Measurements from ENCODE around the gene TBKBP1.
A peak's percentile ranks its signal among the peaks of the same experiment; 100 is the strongest.
"Not testable (repeated sequence)": the region's sequence is repeated elsewhere in the genome, so short reads cannot be mapped to it uniquely, and the experiment has no call there.

The TBKBP1 gene

GRCh38 chr17:47726796-47727703, 33.1 kb downstream of the TBKBP1 start:
- in situ Hi-C loops (cut with MboI; ENCODE audit: low pct_unique_long_range_greater_than_20kb, low sequenced_read_pairs) = no loop called here
- DNase-seq = no peak

- in situ Hi-C loops (cut with MboI; ENCODE audit: low pct_unique_long_range_greater_than_20kb, low sequenced_read_pairs) = no loop called here
- DNase-seq = no peak
Observed at GRCh38 chr17:47727704-47728036, 33.7 kb downstream of the TBKBP1 start.

GRCh38 chr17:47728214-47728877, 34.4 kb downstream of the TBKBP1 start:
- in situ Hi-C loops (cut with MboI; ENCODE audit: low pct_unique_long_range_greater_than_20kb, low sequenced_read_pairs) = no loop called here
- DNase-seq = no peak

- in situ Hi-C loops (cut with MboI; ENCODE audit: low pct_unique_long_range_greater_than_20kb, low sequenced_read_pairs) = no loop called here
Observed at GRCh38 chr17:47729476-47729875, 35.5 kb downstream of the TBKBP1 start.

GRCh38 chr17:47730681-47731080, 36.7 kb downstream of the TBKBP1 start:
- in situ Hi-C loops (cut with MboI; ENCODE audit: low pct_unique_long_range_greater_than_20kb, low sequenced_read_pairs) = no loop called here
- no peak for DNase-seq

More at GRCh38 chr17:47729476-47729875, 35.5 kb downstream of the TBKBP1 start:
- DNase-seq = no peak

GRCh38 chr17:47731396-47731795, 37.4 kb downstream of the TBKBP1 start:
- in situ Hi-C loops (cut with MboI; ENCODE audit: low pct_unique_long_range_greater_than_20kb, low sequenced_read_pairs) = no loop called here
- no peak for DNase-seq

- no peak for DNase-seq
- in situ Hi-C loops (cut with MboI; ENCODE audit: low pct_unique_long_range_greater_than_20kb, low sequenced_read_pairs) = no loop called here
Observed at GRCh38 chr17:47732399-47733046, 38.6 kb downstream of the TBKBP1 start.

GRCh38 chr17:47733047-47733673, 39.2 kb downstream of the TBKBP1 start, which contains the start of gene TBX21:
TSS of gene TBX21 (plus strand) at chr17:47733236. CDS start at chr17:47733455, 219 bp downstream.
- DNase-seq = peak; percentile 71
- in situ Hi-C loops (cut with MboI; ENCODE audit: low pct_unique_long_range_greater_than_20kb, low sequenced_read_pairs) = no loop called here

- DNase-seq = no peak
- in situ Hi-C loops (cut with MboI; ENCODE audit: low pct_unique_long_range_greater_than_20kb, low sequenced_read_pairs) = no loop called here
Observed at GRCh38 chr17:47733674-47734410, 39.9 kb downstream of the TBKBP1 start.

- no peak for DNase-seq
- in situ Hi-C loops (cut with MboI; ENCODE audit: low pct_unique_long_range_greater_than_20kb, low sequenced_read_pairs) = no loop called here
Observed at GRCh38 chr17:47735139-47735464, 41.1 kb downstream of the TBKBP1 start.

- in situ Hi-C loops (cut with MboI; ENCODE audit: low pct_unique_long_range_greater_than_20kb, low sequenced_read_pairs) = no loop called here
- DNase-seq = no peak
Observed at GRCh38 chr17:47735536-47736011, 41.6 kb downstream of the TBKBP1 start.

- in situ Hi-C loops (cut with MboI; ENCODE audit: low pct_unique_long_range_greater_than_20kb, low sequenced_read_pairs) = no loop called here
- no peak for DNase-seq
Observed at GRCh38 chr17:47736501-47737495, 42.8 kb downstream of the TBKBP1 start.

- DNase-seq = no peak
- in situ Hi-C loops (cut with MboI; ENCODE audit: low pct_unique_long_range_greater_than_20kb, low sequenced_read_pairs) = no loop called here
Observed at GRCh38 chr17:47738178-47738577, 44.2 kb downstream of the TBKBP1 start.

GRCh38 chr17:47739150-47739549, 45.2 kb downstream of the TBKBP1 start:
- in situ Hi-C loops (cut with MboI; ENCODE audit: low pct_unique_long_range_greater_than_20kb, low sequenced_read_pairs) = no loop called here
- no peak for DNase-seq

GRCh38 chr17:47739945-47740344, 46.0 kb downstream of the TBKBP1 start:
- DNase-seq; in situ Hi-C loops (cut with MboI; ENCODE audit: low pct_unique_long_range_greater_than_20kb, low sequenced_read_pairs): not testable (repeated sequence)

- in situ Hi-C loops (cut with MboI; ENCODE audit: low pct_unique_long_range_greater_than_20kb, low sequenced_read_pairs) = no loop called here
Observed at GRCh38 chr17:47741109-47741792, 47.3 kb downstream of the TBKBP1 start.

GRCh38 chr17:47741793-47742145, 47.8 kb downstream of the TBKBP1 start:
- no peak for DNase-seq
- in situ Hi-C loops (cut with MboI; ENCODE audit: low pct_unique_long_range_greater_than_20kb, low sequenced_read_pairs) = no loop called here

More at GRCh38 chr17:47741109-47741792, 47.3 kb downstream of the TBKBP1 start:
- DNase-seq = no peak
